Measurements from ENCODE around the gene NR6A1. TPM values are rescaled to one million over a fixed set of nuclear protein-coding genes. Genes with fewer than 3 reads are reported as not detected.

Gene NR6A1
- total RNA-seq (2022) = 0.91 and 2.0 TPM in 2 replicates
- Bru-seq, nascent RNA = percentile 52 among the genes with signal in this experiment
- percentile 51 among the genes with signal in this experiment for BruChase-seq, experiment 1, labeled RNA remaining after a 6-hour chase
- BruChase-seq, experiment 2, labeled RNA remaining after a 2-hour chase = percentile 60 among the genes with signal in this experiment
- long read RNA-seq, partial matches to known transcripts = 1 of 3 reads
- long read RNA-seq, other reads (novel, unspliced or antisense) = 1 of 3 reads

DNA sequence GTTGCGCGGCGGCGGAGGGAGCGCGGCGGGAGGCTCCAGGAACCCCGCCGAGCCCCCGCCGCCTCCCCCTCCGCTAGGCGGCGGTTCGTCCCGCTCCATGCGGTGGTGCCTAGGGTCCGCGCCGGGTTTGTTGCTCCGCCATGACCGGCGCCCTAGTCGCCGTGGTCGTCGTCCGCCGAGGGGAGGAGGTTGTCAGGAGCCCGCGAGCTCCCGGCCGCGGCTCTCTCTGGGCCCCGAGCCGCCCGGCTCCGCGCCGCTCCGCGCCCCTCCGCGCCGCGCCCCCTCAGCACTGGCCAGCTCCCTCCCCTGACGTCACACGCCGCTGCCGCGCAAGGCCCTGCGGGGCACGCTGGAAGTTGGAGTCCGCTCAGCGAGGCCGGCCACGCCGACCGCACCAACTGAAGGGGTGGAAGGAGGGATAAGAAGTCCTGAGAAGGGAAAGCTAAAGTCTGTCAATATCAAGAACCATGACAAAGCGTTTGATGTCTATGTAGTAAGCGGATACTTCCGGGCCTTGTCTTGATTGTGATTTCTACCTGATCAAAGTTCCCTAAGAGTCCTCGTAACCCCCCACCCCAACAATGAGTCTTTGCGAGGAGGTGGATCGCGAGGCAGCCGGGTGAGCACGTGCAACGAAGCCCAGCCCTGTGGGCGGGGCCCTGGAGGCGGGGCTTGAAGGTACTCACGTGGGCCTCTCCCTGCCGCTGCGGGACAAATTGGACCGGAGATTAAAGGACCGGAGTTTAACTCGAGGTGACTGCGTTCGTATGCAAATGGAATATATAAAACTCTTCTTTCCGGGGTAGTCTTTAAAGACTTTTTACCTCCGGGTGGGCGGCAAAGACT is at the start of gene NR6A1:
NR6A1 (minus strand) TSS at position 291 of the 846 bp plus-strand sequence.
- ChIA-PET POLR2A (interaction anchor here (0.6 to 10.8 kb wide), 20 partner anchors 9 to 372 kb away, joined by 3 to 299 read pairs (median 5); partner anchors contain the start of genes ARPC5L, RPL35, SCAI and WDR38), CTCF (interaction anchor here (0.6 to 13.3 kb wide), 19 partner anchors 8 to 1227 kb away, joined by 3 to 927 read pairs (median 4); partner anchors contain the start of genes ARPC5L, RPL35 and WDR38)
- BruUV-seq (replicated peaks) = no TSS peak
- Mint-ChIP-seq H3K27me3 (ENCODE audit: insufficient read depth, unreplicated experiment) (peaks cover 6% of the 10 kb centered on the region), H3K36me3 (ENCODE audit: insufficient read depth, unreplicated experiment) (no peaks in the 10 kb centered on the region), H3K9me3 (ENCODE audit: unreplicated experiment) (no peaks in the 10 kb centered on the region), H3K4me1 (ENCODE audit: insufficient read depth, unreplicated experiment) (peaks cover 25% of the 10 kb centered on the region), H3K27ac (ENCODE audit: low read depth, unreplicated experiment) (peak within 1 kb of the TSS; percentile 99), H3K4me3 (ENCODE audit: unreplicated experiment) (peak within 1 kb of the TSS; percentile 99)
- intact Hi-C loops (cut with micrococcal nuclease) = loop anchor here (2.0 to 5.0 kb wide), 4 partner anchors 66 to 1721 kb away; partner anchors contain the start of gene SCAI
- TF ChIP-seq, protein P1, sequence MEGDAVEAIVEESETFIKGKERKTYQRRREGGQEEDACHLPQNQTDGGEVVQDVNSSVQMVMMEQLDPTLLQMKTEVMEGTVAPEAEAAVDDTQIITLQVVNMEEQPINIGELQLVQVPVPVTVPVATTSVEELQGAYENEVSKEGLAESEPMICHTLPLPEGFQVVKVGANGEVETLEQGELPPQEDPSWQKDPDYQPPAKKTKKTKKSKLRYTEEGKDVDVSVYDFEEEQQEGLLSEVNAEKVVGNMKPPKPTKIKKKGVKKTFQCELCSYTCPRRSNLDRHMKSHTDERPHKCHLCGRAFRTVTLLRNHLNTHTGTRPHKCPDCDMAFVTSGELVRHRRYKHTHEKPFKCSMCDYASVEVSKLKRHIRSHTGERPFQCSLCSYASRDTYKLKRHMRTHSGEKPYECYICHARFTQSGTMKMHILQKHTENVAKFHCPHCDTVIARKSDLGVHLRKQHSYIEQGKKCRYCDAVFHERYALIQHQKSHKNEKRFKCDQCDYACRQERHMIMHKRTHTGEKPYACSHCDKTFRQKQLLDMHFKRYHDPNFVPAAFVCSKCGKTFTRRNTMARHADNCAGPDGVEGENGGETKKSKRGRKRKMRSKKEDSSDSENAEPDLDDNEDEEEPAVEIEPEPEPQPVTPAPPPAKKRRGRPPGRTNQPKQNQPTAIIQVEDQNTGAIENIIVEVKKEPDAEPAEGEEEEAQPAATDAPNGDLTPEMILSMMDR (IDR thresholded peaks at IDR 0.05; ENCODE audit: unreplicated experiment) = no peak
- DNase-seq (ENCODE audit: unreplicated experiment) = peak; percentile 97

- H3K9me3 Mint-ChIP-seq (ENCODE audit: unreplicated experiment) = no peaks in the 10 kb centered on the region
- peaks cover 19% of the 10 kb centered on the region for H3K4me1 Mint-ChIP-seq (ENCODE audit: insufficient read depth, unreplicated experiment)
- intact Hi-C loops (cut with micrococcal nuclease) = loop anchor here (1.0 kb wide), 1 partner anchor 17 kb away; no protein-coding TSS in a partner anchor
- H3K27ac Mint-ChIP-seq (ENCODE audit: low read depth, unreplicated experiment) = peak overlapping the region; percentile 89
- H3K4me3 Mint-ChIP-seq (ENCODE audit: unreplicated experiment) = peak overlapping the region; percentile 15
- POLR2A ChIA-PET = interaction anchor here (0.6 to 5.8 kb wide), 29 partner anchors 8 to 589 kb away, joined by 3 to 83 read pairs (median 6); partner anchors contain the start of genes ARPC5L, HSPA5, NR6A1 and OLFML2A
- TF ChIP-seq, protein P1 (IDR thresholded peaks at IDR 0.05; ENCODE audit: unreplicated experiment) = no peak
- H3K27me3 Mint-ChIP-seq (ENCODE audit: insufficient read depth, unreplicated experiment) = no peaks in the 10 kb centered on the region
- DNase-seq (ENCODE audit: unreplicated experiment) = peak; percentile 78
- no TSS peak for BruUV-seq (replicated peaks)
- no peaks in the 10 kb centered on the region for H3K36me3 Mint-ChIP-seq (ENCODE audit: insufficient read depth, unreplicated experiment)
- CTCF ChIA-PET = interaction anchor here (0.5 to 6.0 kb wide), 13 partner anchors 10 to 1653 kb away, joined by 3 to 65 read pairs (median 5); partner anchors contain the start of genes NR6A1, OLFML2A and WDR38
Measured at GRCh38 chr9:124818431-124819281, 47.5 kb upstream of the NR6A1 start.

DNA sequence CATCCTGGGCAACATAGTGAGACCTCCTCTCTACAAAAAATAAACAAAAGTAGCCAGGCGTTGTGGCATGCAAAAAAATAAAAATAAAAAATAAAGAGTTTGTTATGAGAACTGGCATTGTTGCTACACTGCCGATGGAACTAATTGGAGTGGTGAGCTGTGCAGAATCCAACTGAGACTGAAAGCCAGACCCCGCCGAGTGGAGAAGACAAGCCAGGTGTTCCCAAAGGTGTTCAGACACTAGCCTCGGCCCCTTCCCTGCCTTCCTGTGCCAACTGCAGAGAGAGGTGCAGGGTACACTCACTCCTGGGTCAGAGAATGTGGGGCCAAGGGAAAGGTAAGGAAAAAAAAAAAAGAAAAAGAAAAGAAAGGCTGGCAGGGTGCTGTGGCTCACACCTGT is 44.5 kb upstream of the NR6A1 start:
- intact Hi-C loops (cut with micrococcal nuclease) = no loop called here
- Mint-ChIP-seq H3K9me3 (ENCODE audit: unreplicated experiment) (no peaks in the 10 kb centered on the region), H3K27me3 (ENCODE audit: insufficient read depth, unreplicated experiment) (no peaks in the 10 kb centered on the region), H3K4me3 (ENCODE audit: unreplicated experiment) (no peak overlapping the region), H3K36me3 (ENCODE audit: insufficient read depth, unreplicated experiment) (no peaks in the 10 kb centered on the region), H3K4me1 (ENCODE audit: insufficient read depth, unreplicated experiment) (peaks cover 38% of the 10 kb centered on the region), H3K27ac (ENCODE audit: low read depth, unreplicated experiment) (no peak overlapping the region)
- TF ChIP-seq, protein P1 (IDR thresholded peaks at IDR 0.05; ENCODE audit: unreplicated experiment) = no peak
- DNase-seq (ENCODE audit: unreplicated experiment) = no peak
- ChIA-PET CTCF (interaction anchor here (0.7 to 10.1 kb wide), 2 partner anchors 41 to 429 kb away, joined by 3 to 112 read pairs; partner anchors contain the start of genes NR6A1 and OLFML2A), POLR2A (interaction anchor here (0.6 kb wide), 1 partner anchor 34 kb away, joined by 6 read pairs; no protein-coding TSS in a partner anchor)
- BruUV-seq (replicated peaks) = no TSS peak
